Astrocyte (in vitro differentiated cells and primary cell): ENCODE results near the gene CLIC1. TPM values are rescaled to one million over a fixed set of nuclear protein-coding genes. Genes with fewer than 3 reads are reported as not detected.

Experiments used
- DNase-seq: peaks from one replicate; pipeline ENCODE4 v3.0.0-alpha.2; 2010; ENCODE audit warnings: low read depth
- FAIRE-seq: peaks from 2 replicates; lab custom pipeline; 2011; peaks lifted over from hg19 to GRCh38; lab: Jason Lieb, UNC
- H2AFZ ChIP-seq: 2 replicates; pipeline ENCODE4 v1.6.0; 2012; ENCODE audit warnings: low read depth, low read length, inconsistent platforms
- H3K27ac ChIP-seq: 2 replicates; pipeline ENCODE4 v1.5.1; 2011; ENCODE audit warnings: low read depth, low read length, inconsistent platforms
- H3K27me3 ChIP-seq: 2 replicates; pipeline ENCODE4 v1.6.0; 2011; ENCODE audit warnings: low read length, inconsistent platforms; ENCODE audit not compliant: insufficient read depth
- H3K36me3 ChIP-seq: 2 replicates; pipeline ENCODE4 v1.5.1; 2011; ENCODE audit warnings: low read length, inconsistent platforms; ENCODE audit not compliant: insufficient read depth
- H3K4me1 ChIP-seq: 2 replicates; pipeline ENCODE4 v1.5.1; 2011; ENCODE audit warnings: low read length, inconsistent platforms; ENCODE audit not compliant: insufficient read depth
- H3K4me2 ChIP-seq: 2 replicates; pipeline ENCODE4 v1.6.0; 2012; ENCODE audit warnings: low read length, inconsistent platforms
- H3K4me3 ChIP-seq: 2 replicates; pipeline ENCODE4 v1.5.1; 2011; ENCODE audit warnings: low read depth, mild to moderate bottlenecking, low read length, inconsistent platforms; ENCODE audit not compliant: insufficient read depth
- H3K79me2 ChIP-seq: 2 replicates; pipeline ENCODE4 v1.6.0; 2012; ENCODE audit warnings: mild to moderate bottlenecking, low read length, inconsistent platforms; ENCODE audit not compliant: insufficient read depth
- H3K9ac ChIP-seq: 2 replicates; pipeline ENCODE4 v1.6.0; 2012; ENCODE audit warnings: mild to moderate bottlenecking, low read length, inconsistent platforms
- H3K9me3 ChIP-seq: 2 replicates; pipeline ENCODE4 v1.5.1; 2012; ENCODE audit warnings: low read depth, mild to moderate bottlenecking, low read length, inconsistent platforms; ENCODE audit not compliant: insufficient read depth
- H4K20me1 ChIP-seq: 2 replicates; pipeline ENCODE4 v1.6.0; 2012; ENCODE audit warnings: low read length, inconsistent platforms; ENCODE audit not compliant: insufficient read depth
- H3K27ac Mint-ChIP-seq: one replicate; pipeline ENCODE4 v1.8.0; 2021; ENCODE audit warnings: mild to moderate bottlenecking, mixed read lengths; ENCODE audit not compliant: unreplicated experiment
- H3K27me3 Mint-ChIP-seq: one replicate; pipeline ENCODE4 v1.8.0; 2021; ENCODE audit warnings: low read depth, mixed read lengths; ENCODE audit not compliant: unreplicated experiment
- H3K36me3 Mint-ChIP-seq: one replicate; pipeline ENCODE4 v1.8.0; 2021; ENCODE audit warnings: low read depth, mixed read lengths; ENCODE audit not compliant: unreplicated experiment
- H3K4me1 Mint-ChIP-seq: one replicate; pipeline ENCODE4 v1.8.0; 2021; ENCODE audit warnings: low read depth, mixed read lengths; ENCODE audit not compliant: unreplicated experiment
- H3K4me3 Mint-ChIP-seq: one replicate; pipeline ENCODE4 v1.8.0; 2021; ENCODE audit warnings: mild to moderate bottlenecking, moderate library complexity, mixed read lengths; ENCODE audit not compliant: unreplicated experiment
- H3K9me3 Mint-ChIP-seq: one replicate; pipeline ENCODE4 v1.8.0; 2021; ENCODE audit warnings: mild to moderate bottlenecking, mixed read lengths; ENCODE audit not compliant: unreplicated experiment
- CTCF ChIP-seq: IDR thresholded peaks from 2 replicates; pipeline ENCODE4 v1.5.1; 2011; ENCODE audit warnings: low read depth, mild to moderate bottlenecking, inconsistent platforms, low read length, moderate library complexity; ENCODE audit not compliant: insufficient read depth
- EZH2 ChIP-seq: IDR thresholded peaks from 2 replicates; pipeline ENCODE4 v1.6.1; 2012; ENCODE audit warnings: mild to moderate bottlenecking, low read length, inconsistent platforms; ENCODE audit not compliant: insufficient read depth
- total RNA-seq: library from RNA; stranded (reverse); gene quantifications from 2 replicates; pipeline ENCODE4 v1.2.1, GENCODE V29; 2021

Gene CLIC1
- total RNA-seq, 1 donor from 2014 or later, result 518 TPM

GRCh38 chr6:31779908-31780307, 43.6 kb upstream of the CLIC1 start:
- no peak for FAIRE-seq

GRCh38 chr6:31778999-31779885, 42.9 kb upstream of the CLIC1 start:
- Histone ChIP-seq H3K79me2 (no peaks in the 10 kb centered on the region), H3K9me3 (no peaks in the 10 kb centered on the region), H3K9ac (no peak overlapping the region), H2AFZ (no peak overlapping the region), H3K4me2 (no peak overlapping the region), H3K27ac (no peak overlapping the region), H3K27me3 (no peaks in the 10 kb centered on the region), H3K36me3 (peaks cover 8% of the 10 kb centered on the region), H3K4me3 (no peak overlapping the region), H4K20me1 (peaks cover 9% of the 10 kb centered on the region), H3K4me1 (peaks cover 16% of the 10 kb centered on the region)
- TF ChIP-seq EZH2, result no peak
- TF ChIP-seq CTCF, result no peak
- H3K9me3 Mint-ChIP-seq, result no peaks in the 10 kb centered on the region
- peaks cover 6% of the 10 kb centered on the region for H3K4me1 Mint-ChIP-seq
- FAIRE-seq (no peak), DNase-seq (no peak)
- no peaks in the 10 kb centered on the region for H3K27me3 Mint-ChIP-seq
- H3K36me3 Mint-ChIP-seq, result peaks cover 26% of the 10 kb centered on the region
- no peak overlapping the region for H3K4me3 Mint-ChIP-seq
- H3K27ac Mint-ChIP-seq, result no peak overlapping the region

More at GRCh38 chr6:31779908-31780307, 43.6 kb upstream of the CLIC1 start:
- Histone ChIP-seq H3K4me2 (no peak overlapping the region), H3K4me3 (no peak overlapping the region), H3K4me1 (peaks cover 16% of the 10 kb centered on the region), H3K27me3 (no peaks in the 10 kb centered on the region), H3K79me2 (no peaks in the 10 kb centered on the region), H3K9me3 (no peaks in the 10 kb centered on the region), H3K27ac (no peak overlapping the region), H2AFZ (no peak overlapping the region), H4K20me1 (peaks cover 9% of the 10 kb centered on the region), H3K36me3 (peaks cover 14% of the 10 kb centered on the region), H3K9ac (no peak overlapping the region)
- H3K27ac Mint-ChIP-seq, result no peak overlapping the region
- H3K36me3 Mint-ChIP-seq, result peaks cover 29% of the 10 kb centered on the region
- H3K4me3 Mint-ChIP-seq, result no peak overlapping the region
- peaks cover 6% of the 10 kb centered on the region for H3K4me1 Mint-ChIP-seq
- no peaks in the 10 kb centered on the region for H3K27me3 Mint-ChIP-seq
- no peak for DNase-seq
- no peaks in the 10 kb centered on the region for H3K9me3 Mint-ChIP-seq
- no peak for TF ChIP-seq CTCF
- no peak for TF ChIP-seq EZH2

GRCh38 chr6:31778193-31778592, 41.9 kb upstream of the CLIC1 start:
- Histone ChIP-seq H3K36me3 (peaks cover 3% of the 10 kb centered on the region), H3K9me3 (no peaks in the 10 kb centered on the region), H3K27ac (no peak overlapping the region), H3K9ac (no peak overlapping the region), H4K20me1 (peaks cover 9% of the 10 kb centered on the region), H3K27me3 (no peaks in the 10 kb centered on the region), H3K4me3 (no peak overlapping the region), H2AFZ (no peak overlapping the region), H3K79me2 (no peaks in the 10 kb centered on the region), H3K4me1 (peaks cover 16% of the 10 kb centered on the region), H3K4me2 (no peak overlapping the region)
- Mint-ChIP-seq H3K27ac (no peak overlapping the region), H3K4me3 (no peak overlapping the region), H3K36me3 (peaks cover 26% of the 10 kb centered on the region), H3K4me1 (peaks cover 6% of the 10 kb centered on the region), H3K9me3 (no peaks in the 10 kb centered on the region), H3K27me3 (no peaks in the 10 kb centered on the region)
- no peak for DNase-seq
- TF ChIP-seq CTCF (no peak), EZH2 (no peak)
- no peak for FAIRE-seq
